ENCODE data around the gene TMEM174.

DNA sequence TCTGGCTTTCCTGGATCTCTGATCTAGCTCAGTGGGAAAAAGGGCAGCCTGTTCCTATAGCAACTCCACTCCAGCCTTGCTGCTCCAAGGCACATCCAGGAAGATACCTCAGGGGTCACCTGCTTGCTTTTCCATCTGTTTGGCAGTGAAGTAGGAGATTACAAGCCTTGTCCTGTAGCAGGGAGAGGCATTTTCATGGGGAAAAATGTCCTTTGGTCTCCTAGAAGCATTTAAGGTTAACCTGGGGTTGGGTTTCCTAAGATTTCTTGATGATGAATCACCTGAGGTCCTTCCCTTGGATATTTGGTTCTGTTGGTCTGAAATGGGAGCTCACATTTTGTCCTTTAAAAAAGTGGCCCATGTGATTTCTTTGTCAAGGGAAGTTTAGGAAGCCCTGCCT lies 1.5 kb upstream of the TMEM174 start:
- TF ChIP-seq, protein P1, sequence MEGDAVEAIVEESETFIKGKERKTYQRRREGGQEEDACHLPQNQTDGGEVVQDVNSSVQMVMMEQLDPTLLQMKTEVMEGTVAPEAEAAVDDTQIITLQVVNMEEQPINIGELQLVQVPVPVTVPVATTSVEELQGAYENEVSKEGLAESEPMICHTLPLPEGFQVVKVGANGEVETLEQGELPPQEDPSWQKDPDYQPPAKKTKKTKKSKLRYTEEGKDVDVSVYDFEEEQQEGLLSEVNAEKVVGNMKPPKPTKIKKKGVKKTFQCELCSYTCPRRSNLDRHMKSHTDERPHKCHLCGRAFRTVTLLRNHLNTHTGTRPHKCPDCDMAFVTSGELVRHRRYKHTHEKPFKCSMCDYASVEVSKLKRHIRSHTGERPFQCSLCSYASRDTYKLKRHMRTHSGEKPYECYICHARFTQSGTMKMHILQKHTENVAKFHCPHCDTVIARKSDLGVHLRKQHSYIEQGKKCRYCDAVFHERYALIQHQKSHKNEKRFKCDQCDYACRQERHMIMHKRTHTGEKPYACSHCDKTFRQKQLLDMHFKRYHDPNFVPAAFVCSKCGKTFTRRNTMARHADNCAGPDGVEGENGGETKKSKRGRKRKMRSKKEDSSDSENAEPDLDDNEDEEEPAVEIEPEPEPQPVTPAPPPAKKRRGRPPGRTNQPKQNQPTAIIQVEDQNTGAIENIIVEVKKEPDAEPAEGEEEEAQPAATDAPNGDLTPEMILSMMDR (conservative IDR thresholded peaks at IDR 0.05; ENCODE audit: low read length), result no peak
- no peak for TF ChIP-seq EZH2phosphoT487 (IDR thresholded peaks at IDR 0.05; ENCODE audit: borderline replicate concordance)
